Measurements from ENCODE around the gene RPL15. TPM values are rescaled to one million over a fixed set of nuclear protein-coding genes. Genes with fewer than 3 reads are reported as not detected.

Gene RPL15
- total and polyA plus RNA-seq, 2 of the 8 experiments (the other 6 are each of a cell fraction or from before 2014, with no cell fraction given) = 2,819 to 6,473 TPM

DNA sequence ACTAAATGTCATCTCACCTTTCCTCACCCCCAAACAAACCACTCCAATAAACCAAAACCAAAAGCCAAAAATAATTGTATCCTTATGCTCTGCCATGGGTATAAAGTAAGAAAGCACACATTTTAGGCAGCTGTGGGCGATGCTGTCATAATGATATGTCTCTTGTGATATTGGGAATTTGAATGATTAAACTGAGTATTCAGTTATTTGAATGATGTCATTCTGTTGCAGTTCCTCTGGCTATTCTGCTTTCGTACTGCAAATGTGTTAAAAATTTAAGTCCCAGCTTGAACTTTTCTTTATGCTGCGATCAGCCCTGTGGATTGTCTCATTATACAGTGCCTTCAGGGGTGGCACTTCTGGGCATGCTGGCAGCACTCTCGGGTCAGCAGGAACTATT lies 17.3 kb downstream of the RPL15 start:
- Histone ChIP-seq H3K18ac (ENCODE audit: extremely low read depth, low read length) (no peak overlapping the region), H2BK120ac (replicated peaks; ENCODE audit: low read depth, low read length) (no peak overlapping the region), H3K23me2 (ENCODE audit: low read depth, low read length) (no peaks in the 10 kb centered on the region), H3K4me1 (replicated peaks in 1 of 4; ENCODE audit: control insufficient read depth in 3 of 4, insufficient read depth in 4 of 4, low read length in 3 of 4) (peaks cover 0 to 2% (median 0%) of the 10 kb centered on the region in 4 experiments; a peak in 1 of 7 replicates), H3K9me3 (ENCODE audit: insufficient read depth in 2 of 2, low read depth in 1 of 2, low read length in 1 of 2) (no peaks in the 10 kb centered on the region), H3K79me1 (ENCODE audit: low read depth, low read length) (no peaks in the 10 kb centered on the region), H3K14ac (ENCODE audit: insufficient read length) (no peak overlapping the region), H3K79me2 (ENCODE audit: control insufficient read depth in 1 of 2, insufficient read depth in 2 of 2, low read length in 2 of 2) (no peaks in the 10 kb centered on the region), H3K36me3 (ENCODE audit: control insufficient read depth in 2 of 4, insufficient read depth in 4 of 4, low read length in 3 of 4) (no peaks in the 10 kb centered on the region; a peak in 1 of 8 replicates), H3K9ac (replicated peaks in 1 of 4; ENCODE audit: extremely low read depth in 1 of 4, low read depth in 3 of 4, low read length in 3 of 4) (no peak overlapping the region), H3K4me2 (ENCODE audit: insufficient read depth in 1 of 2, low read depth in 2 of 2, low read length in 2 of 2) (no peak overlapping the region), H3K27ac (ENCODE audit: low read depth, low read length) (no peak overlapping the region), H2BK20ac (ENCODE audit: low read length) (no peak overlapping the region), H3K23ac (ENCODE audit: insufficient read length) (no peak overlapping the region), H3K27me3 (replicated peaks in 1 of 4; ENCODE audit: control insufficient read depth in 3 of 4, extremely low read depth in 1 of 4, insufficient read depth in 3 of 4, low read length in 3 of 4) (no peaks in the 10 kb centered on the region), H3K4me3 (ENCODE audit: extremely low read depth in 1 of 4, insufficient read depth in 2 of 4, low read depth in 3 of 4, low read length in 4 of 4) (no peak overlapping the region), H2BK12ac (ENCODE audit: low read depth, low read length) (no peak overlapping the region), H2AK5ac (ENCODE audit: low read depth, low read length) (no peak overlapping the region), H2BK5ac (ENCODE audit: low read depth, low read length) (no peak overlapping the region), H4K20me1 (replicated peaks in 1 of 2; ENCODE audit: control insufficient read depth in 1 of 2, insufficient read depth in 2 of 2, low read length in 2 of 2) (no peaks in the 10 kb centered on the region), H3K56ac (replicated peaks; ENCODE audit: insufficient read length, low read depth, low read length) (no peak overlapping the region), H2BK15ac (ENCODE audit: low read length) (no peak overlapping the region), H4K91ac (replicated peaks; ENCODE audit: insufficient read length, low read length) (no peak overlapping the region), H4K8ac (ENCODE audit: extremely low read depth, insufficient read depth, low read length) (no peak overlapping the region), H2AFZ (ENCODE audit: low read length) (no peak overlapping the region), H3K4ac (replicated peaks; ENCODE audit: insufficient read length, low read depth, low read length) (no peak overlapping the region), H4K5ac (ENCODE audit: insufficient read length, low read depth, low read length) (no peak overlapping the region)
- ChIA-PET POLR2A (ENCODE audit: partially characterized antibody) (interaction anchor here (19.1 kb wide), 1 partner anchor 14 kb away, joined by 363 read pairs; the partner anchor contains the start of genes NKIRAS1 and RPL15), CTCF (ENCODE audit: partially characterized antibody) (interaction anchor here (1.1 to 1.2 kb wide), 2 partner anchors 9 to 10 kb away, joined by 3 to 4 read pairs; no protein-coding TSS in a partner anchor)
- WGBS, 2 experiments (ENCODE audit: extremely low coverage in 1 of 2, insufficient coverage in 1 of 2, insufficient read length in 1 of 2, insufficient replicate concordance in 2 of 2, low coverage in 1 of 2, low lambda C conversion rate in 2 of 2, missing lambda C conversion rate in 1 of 2) = 68% methylated on average over 4 of the region's 4 CpGs; no CpG with 5 or more reads in 1 of the 2 experiments
- DNase-seq (ENCODE audit: low read depth in 1 of 2, low spot score in 2 of 2) (no peak), FAIRE-seq (no peak)
- TF ChIP-seq SAP30 (IDR thresholded peaks at IDR 0.05; ENCODE audit: insufficient read depth, insufficient replicate concordance, low read length) = no peak
- TF ChIP-seq ZNF274 (IDR thresholded peaks at IDR 0.05; ENCODE audit: borderline replicate concordance, extremely low read depth, low read length) = no peak
- TF ChIP-seq POLR2A (IDR thresholded peaks at IDR 0.05; ENCODE audit: control extremely low read depth in 1 of 2, low read depth in 2 of 2, low read length in 2 of 2) = no peak

All from H1 (cell line).